ENCODE data around the gene KCNC4.

DNA sequence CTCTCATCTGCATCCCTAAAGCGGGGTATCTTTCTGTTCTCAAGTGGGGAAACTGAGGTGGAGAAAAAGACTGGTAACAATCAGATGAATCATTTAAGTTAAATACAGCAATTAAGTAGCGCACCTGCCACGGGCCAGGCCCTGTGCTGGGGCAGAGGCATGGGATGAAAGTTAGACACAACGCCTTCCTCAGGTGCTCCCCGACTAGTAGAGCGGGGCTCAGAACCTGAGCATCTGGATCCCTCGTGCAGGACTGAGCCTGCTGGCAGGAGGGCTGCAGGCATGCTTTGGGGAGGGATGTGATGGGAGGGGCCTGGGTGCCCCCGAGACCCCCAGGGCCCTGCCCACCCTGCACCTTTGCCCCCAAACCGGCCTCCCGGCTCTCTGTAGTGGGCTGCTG, 14.9 kb upstream of the KCNC4 start:
- TF ChIP-seq, protein P1, sequence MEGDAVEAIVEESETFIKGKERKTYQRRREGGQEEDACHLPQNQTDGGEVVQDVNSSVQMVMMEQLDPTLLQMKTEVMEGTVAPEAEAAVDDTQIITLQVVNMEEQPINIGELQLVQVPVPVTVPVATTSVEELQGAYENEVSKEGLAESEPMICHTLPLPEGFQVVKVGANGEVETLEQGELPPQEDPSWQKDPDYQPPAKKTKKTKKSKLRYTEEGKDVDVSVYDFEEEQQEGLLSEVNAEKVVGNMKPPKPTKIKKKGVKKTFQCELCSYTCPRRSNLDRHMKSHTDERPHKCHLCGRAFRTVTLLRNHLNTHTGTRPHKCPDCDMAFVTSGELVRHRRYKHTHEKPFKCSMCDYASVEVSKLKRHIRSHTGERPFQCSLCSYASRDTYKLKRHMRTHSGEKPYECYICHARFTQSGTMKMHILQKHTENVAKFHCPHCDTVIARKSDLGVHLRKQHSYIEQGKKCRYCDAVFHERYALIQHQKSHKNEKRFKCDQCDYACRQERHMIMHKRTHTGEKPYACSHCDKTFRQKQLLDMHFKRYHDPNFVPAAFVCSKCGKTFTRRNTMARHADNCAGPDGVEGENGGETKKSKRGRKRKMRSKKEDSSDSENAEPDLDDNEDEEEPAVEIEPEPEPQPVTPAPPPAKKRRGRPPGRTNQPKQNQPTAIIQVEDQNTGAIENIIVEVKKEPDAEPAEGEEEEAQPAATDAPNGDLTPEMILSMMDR (IDR thresholded peaks at IDR 0.05): no peak
- TF ChIP-seq POLR2AphosphoS5 (IDR thresholded peaks at IDR 0.05): no peak
